Mesendoderm (in vitro differentiated cells): ENCODE data around the gene ALDH3B1.
"Not testable (repeated sequence)": the region's sequence is repeated elsewhere in the genome, so short reads cannot be mapped to it uniquely, and the experiment has no call there.

Source experiments
- DNase-seq: peaks from one replicate; pipeline ENCODE4 v3.0.0; 2013
- H2AK5ac ChIP-seq: 2 replicates; pipeline ENCODE4 v1.6.1; 2013; ENCODE audit warnings: low read length, inconsistent platforms
- H2BK120ac ChIP-seq: 2 replicates; pipeline ENCODE4 v1.6.1; 2013; ENCODE audit warnings: low read depth, mild to moderate bottlenecking, low read length, moderate library complexity, mixed read lengths
- H2BK15ac ChIP-seq: replicated peaks from 2 replicates; pipeline ENCODE4 v1.6.1; 2013; ENCODE audit warnings: low read depth, mild to moderate bottlenecking, moderate library complexity
- H2BK5ac ChIP-seq: 2 replicates; pipeline ENCODE4 v1.6.1; 2013; ENCODE audit warnings: low read length, inconsistent platforms
- H3K18ac ChIP-seq: 2 replicates; pipeline ENCODE4 v1.6.1; 2013; ENCODE audit warnings: mild to moderate bottlenecking, low read length, mixed read lengths
- H3K23ac ChIP-seq: one replicate; pipeline ENCODE4 v1.6.1; 2013; ENCODE audit warnings: low read length
- H3K27ac ChIP-seq: 2 replicates; pipeline ENCODE4 v1.5.1; 2013; ENCODE audit warnings: low read depth, mild to moderate bottlenecking, inconsistent platforms, low read length, moderate library complexity
- H3K27me3 ChIP-seq: 2 replicates; pipeline ENCODE4 v1.6.1; 2013; ENCODE audit warnings: low read length, control low read depth, mild to moderate bottlenecking, inconsistent platforms; ENCODE audit not compliant: insufficient read depth, poor library complexity
- H3K36me3 ChIP-seq: 2 replicates; pipeline ENCODE4 v1.6.1; 2013; ENCODE audit warnings: low read length, inconsistent platforms; ENCODE audit not compliant: control insufficient read depth, insufficient read depth
- H3K4ac ChIP-seq: one replicate; pipeline ENCODE4 v1.6.1; 2013; ENCODE audit warnings: low read depth, mild to moderate bottlenecking, low read length, moderate library complexity
- H3K4me1 ChIP-seq: 2 replicates; pipeline ENCODE4 v1.6.1; 2013; ENCODE audit warnings: low read depth, low read length, inconsistent platforms; ENCODE audit not compliant: control insufficient read depth
- H3K4me2 ChIP-seq: 2 replicates; pipeline ENCODE4 v1.6.1; 2013; ENCODE audit warnings: low read length
- H3K4me3 ChIP-seq: 2 replicates; pipeline ENCODE4 v1.5.1; 2013; ENCODE audit warnings: mild to moderate bottlenecking, low read length
- H3K56ac ChIP-seq: one replicate; pipeline ENCODE4 v1.6.1; 2013; ENCODE audit warnings: low read length
- H3K79me1 ChIP-seq: 2 replicates; pipeline ENCODE4 v1.6.1; 2013; ENCODE audit warnings: low read length, inconsistent platforms
- H3K79me2 ChIP-seq: 2 replicates; pipeline ENCODE4 v1.6.1; 2013; ENCODE audit warnings: mild to moderate bottlenecking, low read length; ENCODE audit not compliant: control insufficient read depth, insufficient read depth
- H3K9ac ChIP-seq: 2 replicates; pipeline ENCODE4 v1.6.1; 2013; ENCODE audit warnings: low read length, inconsistent platforms
- H4K5ac ChIP-seq: one replicate; pipeline ENCODE4 v1.6.1; 2013; ENCODE audit warnings: low read length
- H4K8ac ChIP-seq: one replicate; pipeline ENCODE4 v1.6.1; 2013; ENCODE audit warnings: low read depth, mild to moderate bottlenecking, control low read depth, low read length, moderate library complexity
- WGBS: extraction: QIAGEN DNeasy Blood & Tissue Kit; methylation state at CpG from one replicate; pipeline ENCODE4 v1.1.7; 2013; ENCODE audit warnings: low lambda C conversion rate, missing lambda C conversion rate; ENCODE audit not compliant: insufficient coverage; ENCODE audit errors: extremely low coverage; 5-methylcytosine and 5-hydroxymethylcytosine counted together

ALDH3B1 gene

GRCh38 chr11:67995579-67995978 lies 14.5 kb upstream of the ALDH3B1 start:
- not testable (repeated sequence) for H3K56ac ChIP-seq, H2BK15ac ChIP-seq, H2BK120ac ChIP-seq, H3K4me2 ChIP-seq, H3K9ac ChIP-seq, H3K4ac ChIP-seq, H3K36me3 ChIP-seq, H3K23ac ChIP-seq, H2BK5ac ChIP-seq, H3K27me3 ChIP-seq, H2AK5ac ChIP-seq, H4K8ac ChIP-seq, H3K18ac ChIP-seq, H3K4me3 ChIP-seq, H3K79me1 ChIP-seq, H3K4me1 ChIP-seq, DNase-seq, H4K5ac ChIP-seq, H3K79me2 ChIP-seq, H3K27ac ChIP-seq
- no CpG with 5 or more reads among the region's 14 CpGs for WGBS

GRCh38 chr11:67996051-67996450 lies 14.1 kb upstream of the ALDH3B1 start:
- H2BK5ac ChIP-seq, result no peak overlapping the region
- no peak for DNase-seq
- H3K4me1 ChIP-seq, result no peaks in the 10 kb centered on the region
- H3K23ac ChIP-seq, result no peak overlapping the region
- no peaks in the 10 kb centered on the region for H3K27me3 ChIP-seq
- WGBS, result no CpG with 5 or more reads among the region's 13 CpGs
- no peak overlapping the region for H3K27ac ChIP-seq
- H3K4ac ChIP-seq, result no peak overlapping the region
- no peaks in the 10 kb centered on the region for H3K36me3 ChIP-seq
- H3K9ac ChIP-seq, result no peak overlapping the region
- no peak overlapping the region for H2BK120ac ChIP-seq
- H3K18ac ChIP-seq, result no peak overlapping the region
- no peak overlapping the region for H4K5ac ChIP-seq
- no peak overlapping the region for H3K4me2 ChIP-seq
- H3K56ac ChIP-seq, result no peak overlapping the region
- H2BK15ac ChIP-seq, result no peak overlapping the region
- H2AK5ac ChIP-seq, result no peak overlapping the region
- H3K79me1 ChIP-seq, result no peaks in the 10 kb centered on the region
- H3K4me3 ChIP-seq, result no peak overlapping the region
- no peak overlapping the region for H4K8ac ChIP-seq
- no peaks in the 10 kb centered on the region for H3K79me2 ChIP-seq

DNA sequence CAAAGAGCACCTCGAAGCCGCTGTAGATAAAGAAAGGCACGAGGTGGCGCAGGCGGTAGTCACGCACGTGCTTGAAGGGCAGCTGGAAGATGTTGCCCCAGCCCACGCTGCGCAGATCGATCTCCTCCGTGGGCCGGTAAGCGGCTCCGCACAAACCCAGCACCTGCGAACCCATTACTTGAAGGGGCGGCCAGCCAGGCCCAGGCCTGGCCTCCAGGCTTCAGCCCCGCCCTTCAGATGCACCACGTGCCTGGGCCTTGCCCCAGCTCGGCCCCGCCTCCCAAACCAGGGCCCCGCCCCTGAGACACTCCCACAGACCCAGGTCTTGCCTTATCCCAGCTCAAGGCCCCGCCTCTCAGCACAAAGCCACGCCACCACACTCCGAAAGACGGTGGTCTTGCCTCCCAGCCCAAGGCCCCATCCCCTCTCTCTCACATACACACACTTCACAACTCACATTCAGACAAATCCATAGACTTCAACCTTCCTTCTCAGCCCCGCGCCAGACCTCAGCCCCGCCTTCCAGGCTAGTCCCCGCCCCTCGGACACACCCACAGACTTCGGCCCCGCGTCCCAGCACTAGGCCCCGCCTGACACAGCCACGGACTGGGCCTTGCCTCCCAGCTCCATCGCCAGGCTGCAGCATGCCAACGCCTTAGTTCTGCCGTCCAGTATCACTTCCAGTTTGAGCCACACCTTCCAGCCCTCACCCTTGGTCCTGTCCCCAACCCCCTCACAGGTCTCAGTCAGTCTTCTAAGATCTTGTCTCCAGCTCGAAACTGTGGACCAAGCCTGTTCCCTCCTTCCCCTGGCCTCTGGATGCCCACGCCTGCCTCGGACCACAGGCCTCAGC lies 13.3 kb upstream of the ALDH3B1 start:
- Histone ChIP-seq H3K79me1 (no peaks in the 10 kb centered on the region), H3K9ac (peak overlapping the region; percentile 59), H2BK15ac (no peak overlapping the region), H3K4ac (no peak overlapping the region), H3K27ac (no peak overlapping the region), H2BK120ac (no peak overlapping the region), H3K4me2 (peak overlapping the region; percentile 88), H3K36me3 (no peaks in the 10 kb centered on the region), H3K23ac (no peak overlapping the region), H3K79me2 (no peaks in the 10 kb centered on the region), H2BK5ac (no peak overlapping the region), H3K4me3 (peak overlapping the region; percentile 52), H2AK5ac (no peak overlapping the region), H3K4me1 (no peaks in the 10 kb centered on the region), H3K56ac (peak overlapping the region; percentile 88), H4K8ac (no peak overlapping the region), H3K18ac (no peak overlapping the region), H4K5ac (no peak overlapping the region), H3K27me3 (no peaks in the 10 kb centered on the region)
- peak; percentile 96 for DNase-seq
- WGBS, result no CpG with 5 or more reads among the region's 41 CpGs

GRCh38 chr11:67997475-67997921 lies 12.6 kb upstream of the ALDH3B1 start:
- Histone ChIP-seq H3K4ac (no peak overlapping the region), H3K18ac (no peak overlapping the region), H3K56ac (peak overlapping the region; percentile 50), H2BK5ac (no peak overlapping the region), H4K5ac (no peak overlapping the region), H3K36me3 (no peaks in the 10 kb centered on the region), H3K4me2 (no peak overlapping the region), H2AK5ac (no peak overlapping the region), H3K9ac (peak overlapping the region; percentile 35), H3K79me1 (no peaks in the 10 kb centered on the region), H3K27ac (no peak overlapping the region), H3K4me3 (no peak overlapping the region), H3K79me2 (no peaks in the 10 kb centered on the region), H3K4me1 (no peaks in the 10 kb centered on the region), H4K8ac (no peak overlapping the region), H2BK120ac (no peak overlapping the region), H3K27me3 (no peaks in the 10 kb centered on the region), H2BK15ac (no peak overlapping the region), H3K23ac (no peak overlapping the region)
- WGBS, result no CpG with 5 or more reads among the region's 29 CpGs
- DNase-seq, result no peak

DNA sequence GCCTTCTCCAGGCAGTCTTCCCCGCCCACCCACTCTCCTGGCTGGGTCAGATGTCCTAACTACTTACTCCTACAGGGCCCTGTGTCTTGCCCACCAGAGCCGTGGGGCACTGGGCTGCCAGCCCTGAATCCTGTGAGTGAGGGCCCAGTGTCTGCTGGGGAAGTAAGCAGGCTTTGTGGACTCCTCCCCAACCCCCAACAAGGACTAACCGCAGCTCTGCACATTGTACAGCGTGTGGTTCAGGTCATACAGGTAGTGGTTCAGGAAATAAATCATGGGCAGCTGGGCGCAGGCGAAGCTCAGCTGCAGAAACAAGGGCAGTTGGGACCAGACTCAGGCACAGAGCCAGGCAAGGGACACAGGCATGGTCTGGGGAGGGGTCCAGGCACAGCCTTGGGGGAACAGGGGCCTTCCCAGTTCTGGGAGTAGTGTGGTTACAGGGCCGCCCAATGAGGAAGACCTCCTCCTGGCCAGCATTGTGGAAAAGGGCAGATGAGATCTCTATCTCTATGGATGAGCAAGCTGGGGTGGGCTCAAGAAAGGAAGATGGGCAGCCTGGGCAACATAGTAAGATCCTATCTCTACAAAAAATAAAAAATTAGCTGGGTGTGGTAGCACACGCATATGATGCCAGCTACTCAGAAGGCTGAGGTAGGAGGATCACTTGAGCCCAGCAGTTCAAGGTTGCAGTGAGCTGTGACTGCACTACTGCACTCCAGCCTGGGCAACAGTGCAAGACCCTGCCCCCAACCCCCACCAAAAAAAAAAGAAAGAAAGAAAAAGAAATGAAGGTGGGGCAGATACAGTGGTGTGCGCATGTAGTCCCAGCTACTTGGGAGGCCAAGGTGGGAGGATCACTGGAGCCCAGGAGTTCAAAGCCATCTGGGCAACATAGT lies 11.7 kb upstream of the ALDH3B1 start:
- no peak overlapping the region for H2BK15ac ChIP-seq
- no peak overlapping the region for H3K23ac ChIP-seq
- no peak overlapping the region for H4K8ac ChIP-seq
- H3K4me3 ChIP-seq, result no peak overlapping the region
- no peaks in the 10 kb centered on the region for H3K4me1 ChIP-seq
- no peak overlapping the region for H3K56ac ChIP-seq
- H3K27me3 ChIP-seq, result no peaks in the 10 kb centered on the region
- no peak overlapping the region for H3K9ac ChIP-seq
- H3K36me3 ChIP-seq, result no peaks in the 10 kb centered on the region
- H3K27ac ChIP-seq, result no peak overlapping the region
- no peak for DNase-seq
- H3K4ac ChIP-seq, result no peak overlapping the region
- no peak overlapping the region for H2BK120ac ChIP-seq
- H2AK5ac ChIP-seq, result no peak overlapping the region
- H3K79me1 ChIP-seq, result no peaks in the 10 kb centered on the region
- H2BK5ac ChIP-seq, result no peak overlapping the region
- no peak overlapping the region for H3K4me2 ChIP-seq
- H3K18ac ChIP-seq, result no peak overlapping the region
- WGBS, result no CpG with 5 or more reads among the region's 9 CpGs
- H3K79me2 ChIP-seq, result no peaks in the 10 kb centered on the region
- H4K5ac ChIP-seq, result no peak overlapping the region
